ENCODE results near the gene HMGXB4. TPM values are rescaled to one million over a fixed set of nuclear protein-coding genes. Genes with fewer than 3 reads are reported as not detected.

HMGXB4 gene
- polyA plus RNA-seq, 1 donor (not counting 4 experiments of a cell fraction or from before 2014, with no cell fraction given): 22.6 TPM

DNA sequence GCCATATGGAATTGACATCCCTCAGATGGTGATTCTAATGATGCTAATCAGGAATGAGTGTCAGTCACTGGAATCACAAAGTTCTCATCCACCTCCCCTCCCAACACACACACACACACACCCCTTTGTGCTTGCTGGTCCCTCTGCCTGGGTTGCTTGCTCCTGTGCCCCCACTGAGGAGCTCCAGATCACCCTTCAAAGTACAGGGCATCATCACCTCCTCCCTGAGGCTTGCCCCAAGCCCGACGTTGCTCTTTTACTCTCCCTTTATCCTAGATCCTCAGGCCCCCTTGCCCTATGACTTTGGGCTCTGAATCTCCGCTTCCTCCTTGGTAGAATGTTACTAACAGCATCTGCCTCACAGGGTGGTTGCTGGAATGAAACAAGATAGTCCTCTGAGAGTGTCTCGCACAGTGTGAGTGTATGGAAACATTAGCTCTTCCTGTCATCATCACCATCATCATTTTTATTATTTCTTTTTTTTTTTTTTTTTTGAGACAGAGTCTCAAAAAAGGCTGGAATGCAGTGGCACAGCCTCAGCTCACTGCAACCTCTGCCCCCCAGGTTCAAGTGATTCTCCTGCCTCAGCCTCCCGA lies 45.8 kb downstream of the HMGXB4 start:
- no peak overlapping the region for H3K4me3 ChIP-seq (ENCODE audit: control insufficient read depth in 2 of 3, extremely low read depth in 1 of 3, insufficient read depth in 2 of 3, low read depth in 1 of 3, low read length in 3 of 3)
- no peaks in the 10 kb centered on the region for H3K9me3 ChIP-seq (ENCODE audit: control insufficient read depth, low read depth, low read length)
- TF ChIP-seq, protein P1, sequence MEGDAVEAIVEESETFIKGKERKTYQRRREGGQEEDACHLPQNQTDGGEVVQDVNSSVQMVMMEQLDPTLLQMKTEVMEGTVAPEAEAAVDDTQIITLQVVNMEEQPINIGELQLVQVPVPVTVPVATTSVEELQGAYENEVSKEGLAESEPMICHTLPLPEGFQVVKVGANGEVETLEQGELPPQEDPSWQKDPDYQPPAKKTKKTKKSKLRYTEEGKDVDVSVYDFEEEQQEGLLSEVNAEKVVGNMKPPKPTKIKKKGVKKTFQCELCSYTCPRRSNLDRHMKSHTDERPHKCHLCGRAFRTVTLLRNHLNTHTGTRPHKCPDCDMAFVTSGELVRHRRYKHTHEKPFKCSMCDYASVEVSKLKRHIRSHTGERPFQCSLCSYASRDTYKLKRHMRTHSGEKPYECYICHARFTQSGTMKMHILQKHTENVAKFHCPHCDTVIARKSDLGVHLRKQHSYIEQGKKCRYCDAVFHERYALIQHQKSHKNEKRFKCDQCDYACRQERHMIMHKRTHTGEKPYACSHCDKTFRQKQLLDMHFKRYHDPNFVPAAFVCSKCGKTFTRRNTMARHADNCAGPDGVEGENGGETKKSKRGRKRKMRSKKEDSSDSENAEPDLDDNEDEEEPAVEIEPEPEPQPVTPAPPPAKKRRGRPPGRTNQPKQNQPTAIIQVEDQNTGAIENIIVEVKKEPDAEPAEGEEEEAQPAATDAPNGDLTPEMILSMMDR (optimal IDR thresholded peaks at IDR 0.05 in 1 of 3, IDR thresholded peaks at IDR 0.05 in 1 of 3, conservative IDR thresholded peaks at IDR 0.05 in 1 of 3; ENCODE audit: extremely low read depth in 1 of 3, insufficient read depth in 2 of 3, low read length in 3 of 3): no peak
- TF ChIP-seq EZH2 (IDR thresholded peaks at IDR 0.05; ENCODE audit: low read length): no peak
- H3K27me3 ChIP-seq (ENCODE audit: control insufficient read depth, extremely low read depth, insufficient read depth, low read length): no peaks in the 10 kb centered on the region
- no peaks in the 10 kb centered on the region for H4K20me1 ChIP-seq (ENCODE audit: control insufficient read depth, extremely low read depth, insufficient read depth, low read length)
- FAIRE-seq (no peak), DNase-seq (ENCODE audit: low read depth, low spot score) (no peak)
- peaks cover 20% of the 10 kb centered on the region for H3K4me1 ChIP-seq (ENCODE audit: control insufficient read depth, extremely low read depth, insufficient read depth, low read length)
- H3K79me2 ChIP-seq (ENCODE audit: control insufficient read depth, insufficient read depth, low read length): peaks cover 2% of the 10 kb centered on the region
- no peaks in the 10 kb centered on the region for H3K9me1 ChIP-seq (ENCODE audit: control insufficient read depth, extremely low read depth, insufficient read depth, low read length)
- no peak overlapping the region for H3K9ac ChIP-seq (ENCODE audit: control insufficient read depth, extremely low read depth, insufficient read depth, low read length)
- H3K36me3 ChIP-seq (ENCODE audit: control insufficient read depth in 2 of 2, extremely low read depth in 1 of 2, insufficient read depth in 2 of 2, low read length in 2 of 2): peaks cover 3 to 4% of the 10 kb centered on the region in 2 experiments
- dilution Hi-C loops (cut with MboI; ENCODE audit: extremely low pct_ligation_motif_present, low sequenced_read_pairs): no loop called here
- no peak overlapping the region for H3K27ac ChIP-seq (ENCODE audit: control insufficient read depth, insufficient read depth, low read length)
- H2AFZ ChIP-seq (ENCODE audit: control insufficient read depth, low read length): no peak overlapping the region
- no peak overlapping the region for H3K4me2 ChIP-seq (ENCODE audit: control insufficient read depth, extremely low read depth, insufficient read depth, low read depth, low read length)

DNA sequence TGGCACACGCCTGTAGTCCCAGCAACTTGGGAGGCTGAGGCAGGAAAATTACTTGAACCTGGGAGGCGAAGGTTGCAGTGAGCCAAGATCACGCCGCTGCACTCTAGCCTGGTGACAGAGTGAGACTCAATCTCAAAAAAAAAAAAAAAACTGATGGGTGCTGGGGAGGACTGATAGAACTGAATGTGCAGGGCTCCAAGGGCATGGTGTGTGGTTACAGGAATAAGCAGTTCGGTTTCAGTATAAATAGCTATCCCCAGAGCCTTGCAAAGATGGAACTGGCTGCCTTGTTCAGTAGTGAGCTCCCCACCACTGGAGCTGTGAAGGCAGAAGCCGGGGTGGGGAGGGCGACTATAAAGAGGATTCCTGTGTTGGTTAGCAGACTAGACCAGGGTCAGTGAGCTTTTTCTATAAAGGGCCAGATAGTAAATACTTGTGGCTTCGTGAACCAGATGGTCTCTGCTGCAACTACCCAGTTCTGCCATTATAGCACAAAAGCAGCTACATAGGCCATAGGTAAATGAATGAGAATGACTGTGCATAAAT lies 48.3 kb downstream of the HMGXB4 start:
- no peak overlapping the region for H3K27ac ChIP-seq (ENCODE audit: control insufficient read depth, insufficient read depth, low read length)

More for the DNA sequence above, 48.3 kb downstream of the HMGXB4 start:
- no peaks in the 10 kb centered on the region for H3K27me3 ChIP-seq (ENCODE audit: control insufficient read depth, extremely low read depth, insufficient read depth, low read length)
- H2AFZ ChIP-seq (ENCODE audit: control insufficient read depth, low read length): no peak overlapping the region
- no peaks in the 10 kb centered on the region for H4K20me1 ChIP-seq (ENCODE audit: control insufficient read depth, extremely low read depth, insufficient read depth, low read length)
- no peak overlapping the region for H3K4me2 ChIP-seq (ENCODE audit: control insufficient read depth, extremely low read depth, insufficient read depth, low read depth, low read length)
- TF ChIP-seq EZH2 (IDR thresholded peaks at IDR 0.05; ENCODE audit: low read length): no peak
- TF ChIP-seq, protein P1 (optimal IDR thresholded peaks at IDR 0.05 in 1 of 3, IDR thresholded peaks at IDR 0.05 in 1 of 3, conservative IDR thresholded peaks at IDR 0.05 in 1 of 3; ENCODE audit: extremely low read depth in 1 of 3, insufficient read depth in 2 of 3, low read length in 3 of 3): no peak
- FAIRE-seq (no peak), DNase-seq (ENCODE audit: low read depth, low spot score) (no peak)
- H3K36me3 ChIP-seq (ENCODE audit: control insufficient read depth in 2 of 2, extremely low read depth in 1 of 2, insufficient read depth in 2 of 2, low read length in 2 of 2): peaks cover 3 to 4% of the 10 kb centered on the region in 2 experiments
- H3K9me1 ChIP-seq (ENCODE audit: control insufficient read depth, extremely low read depth, insufficient read depth, low read length): no peaks in the 10 kb centered on the region
- H3K4me1 ChIP-seq (ENCODE audit: control insufficient read depth, extremely low read depth, insufficient read depth, low read length): peaks cover 13% of the 10 kb centered on the region
- H3K9ac ChIP-seq (ENCODE audit: control insufficient read depth, extremely low read depth, insufficient read depth, low read length): no peak overlapping the region
- H3K4me3 ChIP-seq (ENCODE audit: control insufficient read depth in 2 of 3, extremely low read depth in 1 of 3, insufficient read depth in 2 of 3, low read depth in 1 of 3, low read length in 3 of 3): no peak overlapping the region
- no peaks in the 10 kb centered on the region for H3K79me2 ChIP-seq (ENCODE audit: control insufficient read depth, insufficient read depth, low read length)
- dilution Hi-C loops (cut with MboI; ENCODE audit: extremely low pct_ligation_motif_present, low sequenced_read_pairs): no loop called here
- H3K9me3 ChIP-seq (ENCODE audit: control insufficient read depth, low read depth, low read length): no peaks in the 10 kb centered on the region
